Loucy (cell line): ENCODE data around the gene CA5A.
A peak's percentile ranks its signal among the peaks of the same experiment; 100 is the strongest.

Experiments
- H2AFZ ChIP-seq: fragments of 200-600 bp; sonication (generic); 2 replicates; pipeline ENCODE4 v1.6.0; 2016; ENCODE audit warnings: antibody characterized with exemption, mild to moderate bottlenecking, low read length, moderate library complexity
- H3F3A ChIP-seq: fragments of 200-600 bp; 2 replicates; pipeline ENCODE4 v1.6.0; 2016; ENCODE audit warnings: antibody characterized with exemption, low read depth, mild to moderate bottlenecking
- H3K27me3 ChIP-seq: fragments of 200-600 bp; sonication (generic); 2 replicates; pipeline ENCODE4 v1.6.1; 2014; ENCODE audit warnings: low read length, mild to moderate bottlenecking; ENCODE audit not compliant: insufficient read depth, poor library complexity, severe bottlenecking
- H3K36me3 ChIP-seq: fragments of 200-600 bp; sonication (generic); 2 replicates; pipeline ENCODE4 v1.6.1; 2016; ENCODE audit warnings: low read length; ENCODE audit not compliant: insufficient read depth
- H3K4me1 ChIP-seq: fragments of 200-600 bp; sonication (generic); 2 replicates; pipeline ENCODE4 v1.5.1; 2014; ENCODE audit warnings: low read length, mild to moderate bottlenecking; ENCODE audit not compliant: insufficient read depth, poor library complexity, severe bottlenecking
- H3K4me2 ChIP-seq: fragments of 200-600 bp; sonication (generic); 2 replicates; pipeline ENCODE4 v1.6.0; 2014; ENCODE audit warnings: antibody characterized with exemption, low read length, low read depth, mild to moderate bottlenecking; ENCODE audit not compliant: poor library complexity, severe bottlenecking
- H3K4me3 ChIP-seq: fragments of 200-600 bp; sonication (generic); 2 replicates; pipeline ENCODE4 v1.5.1; 2014; ENCODE audit warnings: low read length, mild to moderate bottlenecking, mixed read lengths; ENCODE audit not compliant: poor library complexity, severe bottlenecking
- H3K79me2 ChIP-seq: fragments of 200-600 bp; sonication (generic); 2 replicates; pipeline ENCODE4 v1.6.1; 2014; ENCODE audit warnings: low read length; ENCODE audit not compliant: insufficient read depth
- H3K9ac ChIP-seq: fragments of 200-600 bp; sonication (generic); 2 replicates; pipeline ENCODE4 v1.6.0; 2014; ENCODE audit warnings: mild to moderate bottlenecking, low read depth, low read length, moderate library complexity; ENCODE audit not compliant: poor library complexity, severe bottlenecking
- H3K9me2 ChIP-seq: fragments of 200-600 bp; sonication (generic); replicated peaks from 2 replicates; pipeline ENCODE4 v1.6.1; 2016; ENCODE audit warnings: low read depth, low read length, mixed read lengths
- H3K9me3 ChIP-seq: fragments of 200-600 bp; sonication (generic); 2 replicates; pipeline ENCODE4 v1.6.1; 2014; ENCODE audit warnings: mild to moderate bottlenecking, antibody characterized with exemption, low read length, low read depth; ENCODE audit not compliant: insufficient read depth
- H4K20me1 ChIP-seq: fragments of 200-600 bp; sonication (generic); 2 replicates; pipeline ENCODE4 v1.6.0; 2014; ENCODE audit warnings: antibody characterized with exemption, low read length, mild to moderate bottlenecking; ENCODE audit not compliant: insufficient read depth, poor library complexity, severe bottlenecking
- EZH2phosphoT487 ChIP-seq: fragments of 200-600 bp; IDR thresholded peaks from 2 replicates; pipeline ENCODE4 v1.6.1; 2018; ENCODE audit warnings: antibody characterized with exemption, mild to moderate bottlenecking, moderate library complexity, borderline replicate concordance
- TF ChIP-seq, protein P1 (sequence below): fragments of 200-600 bp; sonication (generic); conservative IDR thresholded peaks from 2 replicates; pipeline ENCODE4 v1.5.1; 2014; ENCODE audit warnings: mild to moderate bottlenecking, antibody characterized with exemption, low read length

The CA5A gene

DNA sequence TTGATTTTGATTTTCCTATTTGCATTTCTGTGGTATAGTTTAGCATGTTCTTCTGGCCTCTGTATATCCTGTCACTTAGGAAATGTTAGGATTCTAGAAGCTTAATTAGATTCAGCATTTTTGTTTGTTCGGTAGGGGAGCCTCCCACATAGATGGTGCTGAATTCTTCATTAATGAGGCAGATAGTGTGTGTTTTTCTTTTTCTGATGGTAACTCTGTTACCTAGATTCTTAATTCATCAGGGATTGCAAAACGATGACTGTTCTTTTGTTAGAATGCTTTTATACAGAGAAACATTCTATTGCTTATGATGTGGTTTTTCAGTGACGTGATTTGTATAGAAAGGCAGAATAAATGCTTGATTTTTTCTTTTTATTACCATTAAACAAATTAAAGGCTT is 33.9 kb upstream of the CA5A start:
- Histone ChIP-seq H2AFZ (no peak overlapping the region), H3F3A (no peaks in the 10 kb centered on the region), H3K9ac (no peak overlapping the region), H3K36me3 (no peaks in the 10 kb centered on the region), H4K20me1 (no peaks in the 10 kb centered on the region), H3K9me2 (no peaks in the 10 kb centered on the region), H3K9me3 (no peaks in the 10 kb centered on the region), H3K4me3 (no peak overlapping the region), H3K4me1 (peaks cover 8% of the 10 kb centered on the region), H3K27me3 (no peaks in the 10 kb centered on the region), H3K4me2 (no peak overlapping the region), H3K79me2 (peaks cover 85% of the 10 kb centered on the region)
- no peak for TF ChIP-seq EZH2phosphoT487
- TF ChIP-seq, protein P1, sequence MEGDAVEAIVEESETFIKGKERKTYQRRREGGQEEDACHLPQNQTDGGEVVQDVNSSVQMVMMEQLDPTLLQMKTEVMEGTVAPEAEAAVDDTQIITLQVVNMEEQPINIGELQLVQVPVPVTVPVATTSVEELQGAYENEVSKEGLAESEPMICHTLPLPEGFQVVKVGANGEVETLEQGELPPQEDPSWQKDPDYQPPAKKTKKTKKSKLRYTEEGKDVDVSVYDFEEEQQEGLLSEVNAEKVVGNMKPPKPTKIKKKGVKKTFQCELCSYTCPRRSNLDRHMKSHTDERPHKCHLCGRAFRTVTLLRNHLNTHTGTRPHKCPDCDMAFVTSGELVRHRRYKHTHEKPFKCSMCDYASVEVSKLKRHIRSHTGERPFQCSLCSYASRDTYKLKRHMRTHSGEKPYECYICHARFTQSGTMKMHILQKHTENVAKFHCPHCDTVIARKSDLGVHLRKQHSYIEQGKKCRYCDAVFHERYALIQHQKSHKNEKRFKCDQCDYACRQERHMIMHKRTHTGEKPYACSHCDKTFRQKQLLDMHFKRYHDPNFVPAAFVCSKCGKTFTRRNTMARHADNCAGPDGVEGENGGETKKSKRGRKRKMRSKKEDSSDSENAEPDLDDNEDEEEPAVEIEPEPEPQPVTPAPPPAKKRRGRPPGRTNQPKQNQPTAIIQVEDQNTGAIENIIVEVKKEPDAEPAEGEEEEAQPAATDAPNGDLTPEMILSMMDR = no peak

DNA sequence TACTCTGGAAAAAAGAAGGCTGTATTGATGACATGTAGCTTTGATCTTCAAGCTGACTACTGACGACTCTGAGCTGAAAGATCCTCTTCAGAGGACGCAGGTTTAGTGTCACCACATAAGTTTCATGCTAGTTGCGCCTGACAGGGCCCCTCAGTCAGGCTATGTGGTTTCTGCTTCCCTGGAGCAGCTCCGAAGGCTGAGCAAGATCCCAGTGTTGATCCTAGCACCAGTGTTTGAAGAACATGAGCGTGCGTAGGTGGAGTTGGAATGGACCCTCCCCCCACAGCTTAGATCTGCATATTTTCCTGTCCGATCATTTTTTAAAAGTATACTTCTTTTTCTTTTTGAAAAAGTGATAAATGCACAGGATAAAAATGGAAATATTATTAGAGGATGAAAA is 32.2 kb upstream of the CA5A start:
- no peaks in the 10 kb centered on the region for H4K20me1 ChIP-seq
- TF ChIP-seq EZH2phosphoT487 = no peak
- TF ChIP-seq, protein P1 = no peak
- H3F3A ChIP-seq = peaks cover 2% of the 10 kb centered on the region; the same call in 1 of the 2 replicates
- no peaks in the 10 kb centered on the region for H3K27me3 ChIP-seq
- no peak overlapping the region for H3K9ac ChIP-seq
- no peak overlapping the region for H3K4me3 ChIP-seq
- no peak overlapping the region for H3K4me2 ChIP-seq
- peaks cover 81% of the 10 kb centered on the region for H3K79me2 ChIP-seq
- no peaks in the 10 kb centered on the region for H3K36me3 ChIP-seq
- H3K9me3 ChIP-seq = no peaks in the 10 kb centered on the region
- peaks cover 15% of the 10 kb centered on the region for H3K4me1 ChIP-seq
- H3K9me2 ChIP-seq = no peaks in the 10 kb centered on the region
- no peak overlapping the region for H2AFZ ChIP-seq

DNA sequence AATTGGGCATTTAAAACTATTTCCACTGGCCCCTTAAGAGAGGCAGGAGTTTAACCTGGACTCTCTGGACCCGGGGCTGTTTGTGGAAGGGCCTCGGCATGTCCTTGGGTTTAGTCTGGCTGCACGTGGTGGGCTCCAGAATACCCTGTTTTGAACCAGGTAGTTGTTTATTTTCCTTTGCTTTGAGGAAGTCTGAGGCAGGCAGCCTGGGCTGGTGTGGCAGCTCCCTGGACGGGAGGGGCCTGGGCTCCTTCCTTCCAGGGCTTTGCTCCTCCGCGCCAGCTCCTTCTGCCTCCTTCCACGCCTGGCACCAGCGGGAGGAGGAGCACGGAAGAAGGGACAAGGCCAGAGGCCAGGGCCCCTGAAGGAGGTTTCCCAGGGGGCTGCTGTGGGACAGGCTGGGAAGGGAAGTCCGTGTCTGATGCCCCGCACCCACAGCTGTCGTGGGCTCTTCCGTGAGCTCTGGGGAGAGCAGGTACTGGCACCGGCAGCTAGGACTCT is 30.4 kb upstream of the CA5A start:
- no peak overlapping the region for H3K4me3 ChIP-seq
- no peaks in the 10 kb centered on the region for H3K9me2 ChIP-seq
- no peaks in the 10 kb centered on the region for H3K9me3 ChIP-seq
- H2AFZ ChIP-seq = no peak overlapping the region
- TF ChIP-seq, protein P1 = no peak
- TF ChIP-seq EZH2phosphoT487 = no peak
- H3K4me2 ChIP-seq = peak overlapping the region; percentile 8
- H3K36me3 ChIP-seq = no peaks in the 10 kb centered on the region
- H3K9ac ChIP-seq = no peak overlapping the region
- peaks cover 26% of the 10 kb centered on the region for H3K4me1 ChIP-seq
- peaks cover 2% of the 10 kb centered on the region; the same call in 1 of the 2 replicates for H3F3A ChIP-seq
- no peaks in the 10 kb centered on the region for H3K27me3 ChIP-seq
- H3K79me2 ChIP-seq = peaks cover 74% of the 10 kb centered on the region
- no peaks in the 10 kb centered on the region for H4K20me1 ChIP-seq
